ENCODE measurements around the gene GLDN. TPM values are rescaled to one million over a fixed set of nuclear protein-coding genes. Genes with fewer than 3 reads are reported as not detected.

Gene GLDN
- polyA plus RNA-seq, 2 of the 4 experiments (the other 2 are of a cell fraction): 0.03 to 0.25 TPM

GRCh38 chr15:51369451-51369761 lies 28.0 kb downstream of the GLDN start:
- TF ChIP-seq FOXS1 (CRISPR knock-in tag; IDR thresholded peaks at IDR 0.05): no peak
- no peak for TF ChIP-seq ZC3H11A (IDR thresholded peaks at IDR 0.05)
- no peak for TF ChIP-seq EHF (CRISPR knock-in tag; IDR thresholded peaks at IDR 0.05)
- no peak for TF ChIP-seq ZSCAN20 (CRISPR knock-in tag; IDR thresholded peaks at IDR 0.05)
- TF ChIP-seq HOXB5 (CRISPR knock-in tag; IDR thresholded peaks at IDR 0.05): no peak
- no peak for TF ChIP-seq E2F6 (IDR thresholded peaks at IDR 0.05; ENCODE audit: borderline replicate concordance, low read depth)
- TF ChIP-seq FOSL2 (IDR thresholded peaks at IDR 0.05): no peak
- no peak for TF ChIP-seq FOSL2 (CRISPR knock-in tag; IDR thresholded peaks at IDR 0.05)
- no peak for TF ChIP-seq HEYL (CRISPR knock-in tag; IDR thresholded peaks at IDR 0.05)
- no peak for TF ChIP-seq CHD2 (IDR thresholded peaks at IDR 0.05; ENCODE audit: low read length, partially characterized antibody)
- no peak for TF ChIP-seq RNF2 (IDR thresholded peaks at IDR 0.05; ENCODE audit: borderline replicate concordance, low read depth)
- no peak for TF ChIP-seq HES2 (IDR thresholded peaks at IDR 0.05)
- TF ChIP-seq HMGXB4 (CRISPR knock-in tag; IDR thresholded peaks at IDR 0.05; ENCODE audit: borderline replicate concordance): no peak
- TF ChIP-seq REST (IDR thresholded peaks at IDR 0.05): no peak
- no peak for TF ChIP-seq TFCP2L1 (CRISPR knock-in tag; IDR thresholded peaks at IDR 0.05)
- TF ChIP-seq ESRRA (IDR thresholded peaks at IDR 0.05; ENCODE audit: borderline replicate concordance, low read length): no peak
- TF ChIP-seq KDM1A (IDR thresholded peaks at IDR 0.05; ENCODE audit: low read depth): no peak
- TF ChIP-seq JUN (IDR thresholded peaks at IDR 0.05): no peak
- TF ChIP-seq USF2 (IDR thresholded peaks at IDR 0.05): no peak
- TF ChIP-seq NFE2L2 (conservative IDR thresholded peaks at IDR 0.05; ENCODE audit: low read length): no peak
- Histone ChIP-seq H3K4me1 (peaks cover 40% of the 10 kb centered on the region), H3K4me3 (no peak overlapping the region), H3K9me3 (no peaks in the 10 kb centered on the region), H3K4me2 (peak overlapping the region; percentile 47), H3K27ac (peak overlapping the region; percentile 18 to 31; a peak in 1 of 6 replicates)
- no peak for ATAC-seq
- no peak for DNase-seq (ENCODE audit: low read depth in 1 of 2, low spot score in 1 of 2)
- ChIA-PET CTCF (interaction anchor here (0.8 to 5.3 kb wide), 9 partner anchors 10 to 207 kb away, joined by 3 to 62 read pairs (median 5); no protein-coding TSS in a partner anchor), POLR2A (interaction anchor here (1.1 kb wide), 1 partner anchor 121 kb away, joined by 3 read pairs; no protein-coding TSS in a partner anchor)
- 83% methylated on average over 1 of the region's 1 CpG for WGBS (ENCODE audit: missing lambda C conversion rate)
- FAIRE-seq: no peak

GRCh38 chr15:51371266-51371665 lies 29.8 kb downstream of the GLDN start:
- POLR2A ChIA-PET: no interaction called here
- whole genome bisulfite sequencing (ENCODE audit: missing lambda C conversion rate): 84% methylated on average over 1 of the region's 1 CpG
- DNase-seq (ENCODE audit: low read depth in 1 of 2, low spot score in 1 of 2) (no peak), FAIRE-seq (no peak), ATAC-seq (no peak)
- CTCF ChIA-PET: interaction anchor here (0.7 to 5.3 kb wide), 5 partner anchors 8 to 141 kb away, joined by 3 to 62 read pairs (median 4); no protein-coding TSS in a partner anchor
- H3K4me3 ChIP-seq: no peak overlapping the region
- no peak overlapping the region for H3K27ac ChIP-seq
- H3K9me3 ChIP-seq: no peaks in the 10 kb centered on the region
- H3K4me2 ChIP-seq: no peak overlapping the region
- peaks cover 40% of the 10 kb centered on the region for H3K4me1 ChIP-seq
- TF ChIP-seq HEYL (CRISPR knock-in tag; IDR thresholded peaks at IDR 0.05): no peak
- no peak for TF ChIP-seq CTCF (IDR thresholded peaks at IDR 0.05)
- no peak for TF ChIP-seq HOXB5 (CRISPR knock-in tag; IDR thresholded peaks at IDR 0.05)
- no peak for TF ChIP-seq EHF (CRISPR knock-in tag; IDR thresholded peaks at IDR 0.05)
- TF ChIP-seq PBX3 (IDR thresholded peaks at IDR 0.05): no peak
- TF ChIP-seq JUNB (IDR thresholded peaks at IDR 0.05): no peak
- no peak for TF ChIP-seq POLR2AphosphoS2 (conservative IDR thresholded peaks at IDR 0.05; ENCODE audit: low read length)
- no peak for TF ChIP-seq SREBF2 (IDR thresholded peaks at IDR 0.05)
- TF ChIP-seq MAZ (IDR thresholded peaks at IDR 0.05; ENCODE audit: borderline replicate concordance, low read depth, low read length): no peak
- no peak for TF ChIP-seq ZNF302 (CRISPR knock-in tag; IDR thresholded peaks at IDR 0.05)
- TF ChIP-seq USF2 (IDR thresholded peaks at IDR 0.05): no peak
- TF ChIP-seq KDM5A (IDR thresholded peaks at IDR 0.05): no peak
